Measurements from ENCODE around the gene BPIFA2. TPM values are rescaled to one million over a fixed set of nuclear protein-coding genes. Genes with fewer than 3 reads are reported as not detected.

BPIFA2 gene
- total and polyA plus RNA-seq, 10 of the 15 experiments (the other 5 are each of a cell fraction or from before 2014, with no cell fraction given) = not detected

- in situ Hi-C loops (cut with MboI) (no loop called here), intact Hi-C loops (cut with micrococcal nuclease; ENCODE audit: unreplicated experiment) (no loop called here)
- Histone ChIP-seq H3K4me3 (no peak overlapping the region), H3K27me3 (replicated peaks in 1 of 2; ENCODE audit: control insufficient read depth in 2 of 2, insufficient read depth in 2 of 2, low read length in 1 of 2) (peaks cover 0 to 3% of the 10 kb centered on the region in 2 experiments; a peak in 3 of 4 replicates), H2AFZ (ENCODE audit: control insufficient read depth, low read depth, low read length) (no peak overlapping the region), H3K9me3 (replicated peaks; ENCODE audit: control insufficient read depth, insufficient read depth, low read length) (no peaks in the 10 kb centered on the region; the same call in 2 of the 3 replicates), H3K79me2 (ENCODE audit: control insufficient read depth, insufficient read depth, low read length) (no peaks in the 10 kb centered on the region), H3K36me3 (ENCODE audit: control insufficient read depth in 2 of 2, insufficient read depth in 2 of 2, low read length in 1 of 2) (no peaks in the 10 kb centered on the region), H3K4me2 (ENCODE audit: control insufficient read depth, insufficient read depth) (no peak overlapping the region), H3K27ac (ENCODE audit: control insufficient read depth, insufficient read depth) (no peak overlapping the region), H3K4me1 (ENCODE audit: control insufficient read depth, insufficient read depth, low read length) (no peaks in the 10 kb centered on the region), H4K20me1 (ENCODE audit: control insufficient read depth, insufficient read depth) (no peaks in the 10 kb centered on the region), H3K9ac (ENCODE audit: control insufficient read depth, insufficient read depth, low read length) (no peak overlapping the region)
- 49% methylated on average over 11 of the region's 11 CpGs for WGBS (ENCODE audit: insufficient coverage, insufficient replicate concordance, low lambda C conversion rate, missing lambda C conversion rate)
- ChIA-PET RAD21 (ENCODE audit: unreplicated experiment) (no interaction called here), POLR2A (no interaction called here), SMC1A (ENCODE audit: uncharacterized antibody, unreplicated experiment) (no interaction called here), CTCF (no interaction called here)
- FAIRE-seq = no peak
- no TSS peak for BruUV-seq (replicated peaks)
- ATAC-seq = no peak
- DNase-seq (ENCODE audit: low read depth, low spot score) = no peak
- TF ChIP-seq, protein P1, sequence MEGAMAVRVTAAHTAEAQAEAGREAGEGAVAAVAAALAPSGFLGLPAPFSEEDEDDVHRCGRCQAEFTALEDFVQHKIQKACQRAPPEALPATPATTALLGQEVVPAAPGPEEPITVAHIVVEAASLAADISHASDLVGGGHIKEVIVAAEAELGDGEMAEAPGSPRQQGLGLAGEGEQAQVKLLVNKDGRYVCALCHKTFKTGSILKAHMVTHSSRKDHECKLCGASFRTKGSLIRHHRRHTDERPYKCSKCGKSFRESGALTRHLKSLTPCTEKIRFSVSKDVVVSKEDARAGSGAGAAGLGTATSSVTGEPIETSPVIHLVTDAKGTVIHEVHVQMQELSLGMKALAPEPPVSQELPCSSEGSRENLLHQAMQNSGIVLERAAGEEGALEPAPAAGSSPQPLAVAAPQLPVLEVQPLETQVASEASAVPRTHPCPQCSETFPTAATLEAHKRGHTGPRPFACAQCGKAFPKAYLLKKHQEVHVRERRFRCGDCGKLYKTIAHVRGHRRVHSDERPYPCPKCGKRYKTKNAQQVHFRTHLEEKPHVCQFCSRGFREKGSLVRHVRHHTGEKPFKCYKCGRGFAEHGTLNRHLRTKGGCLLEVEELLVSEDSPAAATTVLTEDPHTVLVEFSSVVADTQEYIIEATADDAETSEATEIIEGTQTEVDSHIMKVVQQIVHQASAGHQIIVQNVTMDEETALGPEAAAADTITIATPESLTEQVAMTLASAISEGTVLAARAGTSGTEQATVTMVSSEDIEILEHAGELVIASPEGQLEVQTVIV (IDR thresholded peaks at IDR 0.05; ENCODE audit: borderline replicate concordance, partially characterized antibody) = no peak
These were observed 34.5 kb upstream of the BPIFA2 start for GRCh38 chr20:33133373-33133941.

GRCh38 chr20:33137195-33137594, 30.8 kb upstream of the BPIFA2 start:
- no peak for FAIRE-seq
- Histone ChIP-seq H3K27me3 (replicated peaks in 1 of 2; ENCODE audit: control insufficient read depth in 2 of 2, insufficient read depth in 2 of 2, low read length in 1 of 2) (peaks cover 0 to 3% of the 10 kb centered on the region in 2 experiments; a peak in 3 of 4 replicates), H3K4me1 (ENCODE audit: control insufficient read depth, insufficient read depth, low read length) (no peaks in the 10 kb centered on the region), H2AFZ (ENCODE audit: control insufficient read depth, low read depth, low read length) (no peak overlapping the region), H3K27ac (ENCODE audit: control insufficient read depth, insufficient read depth) (no peak overlapping the region), H4K20me1 (ENCODE audit: control insufficient read depth, insufficient read depth) (no peaks in the 10 kb centered on the region), H3K36me3 (ENCODE audit: control insufficient read depth in 2 of 2, insufficient read depth in 2 of 2, low read length in 1 of 2) (no peaks in the 10 kb centered on the region), H3K79me2 (ENCODE audit: control insufficient read depth, insufficient read depth, low read length) (no peaks in the 10 kb centered on the region), H3K9ac (ENCODE audit: control insufficient read depth, insufficient read depth, low read length) (no peak overlapping the region), H3K9me3 (replicated peaks; ENCODE audit: control insufficient read depth, insufficient read depth, low read length) (no peaks in the 10 kb centered on the region; the same call in 2 of the 3 replicates), H3K4me3 (no peak overlapping the region), H3K4me2 (ENCODE audit: control insufficient read depth, insufficient read depth) (no peak overlapping the region)
- DNase-seq (ENCODE audit: low read depth, low spot score) = no peak
- ChIA-PET SMC1A (ENCODE audit: uncharacterized antibody, unreplicated experiment) (no interaction called here), POLR2A (no interaction called here), CTCF (interaction anchor here (1.0 kb wide), 1 partner anchor 155 kb away, joined by 3 read pairs; no protein-coding TSS in a partner anchor), RAD21 (ENCODE audit: unreplicated experiment) (no interaction called here)
- intact Hi-C loops (cut with micrococcal nuclease; ENCODE audit: unreplicated experiment) (no loop called here), in situ Hi-C loops (cut with MboI) (no loop called here)
- WGBS (ENCODE audit: insufficient coverage, insufficient replicate concordance, low lambda C conversion rate, missing lambda C conversion rate) = 8% methylated on average over 3 of the region's 3 CpGs
- no peak for ATAC-seq
- BruUV-seq (replicated peaks) = no TSS peak
- TF ChIP-seq EED (IDR thresholded peaks at IDR 0.05; ENCODE audit: low read depth) = no peak
- TF ChIP-seq SUZ12 (IDR thresholded peaks at IDR 0.05; ENCODE audit: unreplicated experiment) = no peak
- TF ChIP-seq, protein P2, sequence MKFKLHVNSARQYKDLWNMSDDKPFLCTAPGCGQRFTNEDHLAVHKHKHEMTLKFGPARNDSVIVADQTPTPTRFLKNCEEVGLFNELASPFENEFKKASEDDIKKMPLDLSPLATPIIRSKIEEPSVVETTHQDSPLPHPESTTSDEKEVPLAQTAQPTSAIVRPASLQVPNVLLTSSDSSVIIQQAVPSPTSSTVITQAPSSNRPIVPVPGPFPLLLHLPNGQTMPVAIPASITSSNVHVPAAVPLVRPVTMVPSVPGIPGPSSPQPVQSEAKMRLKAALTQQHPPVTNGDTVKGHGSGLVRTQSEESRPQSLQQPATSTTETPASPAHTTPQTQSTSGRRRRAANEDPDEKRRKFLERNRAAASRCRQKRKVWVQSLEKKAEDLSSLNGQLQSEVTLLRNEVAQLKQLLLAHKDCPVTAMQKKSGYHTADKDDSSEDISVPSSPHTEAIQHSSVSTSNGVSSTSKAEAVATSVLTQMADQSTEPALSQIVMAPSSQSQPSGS (IDR thresholded peaks at IDR 0.05; ENCODE audit: low read length) = no peak
- TF ChIP-seq RAD21 (IDR thresholded peaks at IDR 0.05; ENCODE audit: insufficient read depth, low read depth, low read length) = no peak
- TF ChIP-seq CREM (IDR thresholded peaks at IDR 0.05; ENCODE audit: low read depth) = no peak
- TF ChIP-seq IKZF2 (IDR thresholded peaks at IDR 0.05) = no peak
- TF ChIP-seq YBX1 (IDR thresholded peaks at IDR 0.05) = no peak
- TF ChIP-seq, protein P3, sequence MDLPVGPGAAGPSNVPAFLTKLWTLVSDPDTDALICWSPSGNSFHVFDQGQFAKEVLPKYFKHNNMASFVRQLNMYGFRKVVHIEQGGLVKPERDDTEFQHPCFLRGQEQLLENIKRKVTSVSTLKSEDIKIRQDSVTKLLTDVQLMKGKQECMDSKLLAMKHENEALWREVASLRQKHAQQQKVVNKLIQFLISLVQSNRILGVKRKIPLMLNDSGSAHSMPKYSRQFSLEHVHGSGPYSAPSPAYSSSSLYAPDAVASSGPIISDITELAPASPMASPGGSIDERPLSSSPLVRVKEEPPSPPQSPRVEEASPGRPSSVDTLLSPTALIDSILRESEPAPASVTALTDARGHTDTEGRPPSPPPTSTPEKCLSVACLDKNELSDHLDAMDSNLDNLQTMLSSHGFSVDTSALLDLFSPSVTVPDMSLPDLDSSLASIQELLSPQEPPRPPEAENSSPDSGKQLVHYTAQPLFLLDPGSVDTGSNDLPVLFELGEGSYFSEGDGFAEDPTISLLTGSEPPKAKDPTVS (IDR thresholded peaks at IDR 0.05; ENCODE audit: low read depth, low read length) = no peak
- TF ChIP-seq ZNF207 (IDR thresholded peaks at IDR 0.05; ENCODE audit: borderline replicate concordance) = no peak
- no peak for TF ChIP-seq JUNB (IDR thresholded peaks at IDR 0.05)
- TF ChIP-seq HDGF (IDR thresholded peaks at IDR 0.05) = no peak
